ENCODE measurements around the gene SMIM31. TPM values are rescaled to one million over a fixed set of nuclear protein-coding genes. Genes with fewer than 3 reads are reported as not detected.

Gene SMIM31
- polyA plus RNA-seq, 1 of the 3 experiments (the other 2 are of a cell fraction): not detected

GRCh38 chr4:164799410-164799809 lies 45.5 kb downstream of the SMIM31 start:
- no peak for TF ChIP-seq USF2 (IDR thresholded peaks at IDR 0.05; ENCODE audit: borderline replicate concordance, low read depth, low read length)
- TF ChIP-seq USF1 (IDR thresholded peaks at IDR 0.05; ENCODE audit: borderline replicate concordance, low read depth): no peak
- no peak for TF ChIP-seq IRF3 (IDR thresholded peaks at IDR 0.05; ENCODE audit: low read depth, low read length)
- TF ChIP-seq FOXJ3 (CRISPR knock-in tag; IDR thresholded peaks at IDR 0.05): no peak
- TF ChIP-seq GABPA (IDR thresholded peaks at IDR 0.05; ENCODE audit: low read depth): no peak
- no peak for TF ChIP-seq RFX5 (IDR thresholded peaks at IDR 0.05; ENCODE audit: low read length)
- no peak for TF ChIP-seq FOXM1 (IDR thresholded peaks at IDR 0.05; ENCODE audit: low read depth)
- TF ChIP-seq TCF12 (IDR thresholded peaks at IDR 0.05): no peak
- no peak for TF ChIP-seq MEF2A (IDR thresholded peaks at IDR 0.05; ENCODE audit: borderline replicate concordance, low read depth)
- TF ChIP-seq TEAD4 (IDR thresholded peaks at IDR 0.05; ENCODE audit: borderline replicate concordance, insufficient read depth): no peak
- TF ChIP-seq RXRA (IDR thresholded peaks at IDR 0.05; ENCODE audit: borderline replicate concordance, low read depth): no peak
- no peak for TF ChIP-seq EZH2phosphoT487 (IDR thresholded peaks at IDR 0.05; ENCODE audit: borderline replicate concordance, low read depth)
- no peak for TF ChIP-seq GATA2 (CRISPR knock-in tag; IDR thresholded peaks at IDR 0.05)
- TF ChIP-seq SMC3 (IDR thresholded peaks at IDR 0.05; ENCODE audit: low read depth, low read length): no peak
- TF ChIP-seq ELF1 (IDR thresholded peaks at IDR 0.05): no peak
- no peak for TF ChIP-seq SIN3A (IDR thresholded peaks at IDR 0.05; ENCODE audit: borderline replicate concordance, low read depth, low read length)
- H3F3A ChIP-seq (replicated peaks; ENCODE audit: insufficient read depth): no peaks in the 10 kb centered on the region
- H3K4me1 ChIP-seq (ENCODE audit: control insufficient read depth in 1 of 2, insufficient read depth in 2 of 2, low read depth in 1 of 2, low read length in 1 of 2): no peaks in the 10 kb centered on the region
- no peaks in the 10 kb centered on the region for H4K20me1 ChIP-seq (ENCODE audit: insufficient read depth)
- no peak overlapping the region for H2AFZ ChIP-seq (ENCODE audit: low read depth)
- 0 out of 2 replicates have a peak, but pooled peaks cover 11% of the 10 kb centered on the region for H3K27me3 ChIP-seq (ENCODE audit: insufficient read depth)
- no peaks in the 10 kb centered on the region for H3K9me2 ChIP-seq
- no peak overlapping the region for H3K4me2 ChIP-seq
- no peak overlapping the region for H3K27ac ChIP-seq (ENCODE audit: low read depth in 2 of 2, low read length in 1 of 2)
- ChIA-PET CTCF (no interaction called here), POLR2A (no interaction called here)
- H3K9ac ChIP-seq: no peak overlapping the region
- 4% methylated on average over 2 of the region's 2 CpGs for WGBS (ENCODE audit: low lambda C conversion rate)
- H3K9me3 ChIP-seq: no peaks in the 10 kb centered on the region
- no peaks in the 10 kb centered on the region for H3K36me3 ChIP-seq (replicated peaks in 1 of 2; ENCODE audit: control insufficient read depth in 1 of 2, insufficient read depth in 2 of 2, low read length in 1 of 2)
- H3K4me3 ChIP-seq (ENCODE audit: low read depth in 2 of 2, low read length in 1 of 2): no peak overlapping the region
- DNase-seq: no peak
- no peaks in the 10 kb centered on the region for H3K79me2 ChIP-seq (ENCODE audit: insufficient read depth)

- CTCF ChIA-PET: no interaction called here
- H3K4me3 ChIP-seq (ENCODE audit: low read depth in 2 of 2, low read length in 1 of 2): no peak overlapping the region
- H3K79me2 ChIP-seq (ENCODE audit: insufficient read depth): no peaks in the 10 kb centered on the region
- H3K9ac ChIP-seq: no peak overlapping the region
- POLR2A ChIA-PET: no interaction called here
- TF ChIP-seq CTCF (IDR thresholded peaks at IDR 0.05): no peak
- H3F3A ChIP-seq (replicated peaks; ENCODE audit: insufficient read depth): no peaks in the 10 kb centered on the region
- no peak for DNase-seq
- H3K36me3 ChIP-seq (replicated peaks in 1 of 2; ENCODE audit: control insufficient read depth in 1 of 2, insufficient read depth in 2 of 2, low read length in 1 of 2): no peaks in the 10 kb centered on the region
- H3K4me1 ChIP-seq (ENCODE audit: control insufficient read depth in 1 of 2, insufficient read depth in 2 of 2, low read depth in 1 of 2, low read length in 1 of 2): no peaks in the 10 kb centered on the region
- no peak overlapping the region for H3K27ac ChIP-seq (ENCODE audit: low read depth in 2 of 2, low read length in 1 of 2)
- H3K27me3 ChIP-seq (ENCODE audit: insufficient read depth): 0 out of 2 replicates have a peak, but pooled peaks cover 8% of the 10 kb centered on the region
- no peak overlapping the region for H3K4me2 ChIP-seq
- H4K20me1 ChIP-seq (ENCODE audit: insufficient read depth): no peaks in the 10 kb centered on the region
- H3K9me3 ChIP-seq: no peaks in the 10 kb centered on the region
- WGBS (ENCODE audit: low lambda C conversion rate): 33% methylated on average over 4 of the region's 4 CpGs
- no peak overlapping the region for H2AFZ ChIP-seq (ENCODE audit: low read depth)
- no peaks in the 10 kb centered on the region for H3K9me2 ChIP-seq
Measured at GRCh38 chr4:164800786-164801185, 46.9 kb downstream of the SMIM31 start.
